Stimulated activated CD4-positive, alpha-beta T cell treated with anti-CD3 and anti-CD28 coated beads, Interleukin-1b, Interleukin-23, amount 100 ng/mL, for 48 hours (primary cell): ENCODE data around the gene TBC1D2.
"Not testable (repeated sequence)": the region's sequence is repeated elsewhere in the genome, so short reads cannot be mapped to it uniquely, and the experiment has no call there.

Experiments
- DNase-seq: peaks from one replicate; pipeline ENCODE4 v3.0.0-alpha.2; 2020

The TBC1D2 gene

DNA sequence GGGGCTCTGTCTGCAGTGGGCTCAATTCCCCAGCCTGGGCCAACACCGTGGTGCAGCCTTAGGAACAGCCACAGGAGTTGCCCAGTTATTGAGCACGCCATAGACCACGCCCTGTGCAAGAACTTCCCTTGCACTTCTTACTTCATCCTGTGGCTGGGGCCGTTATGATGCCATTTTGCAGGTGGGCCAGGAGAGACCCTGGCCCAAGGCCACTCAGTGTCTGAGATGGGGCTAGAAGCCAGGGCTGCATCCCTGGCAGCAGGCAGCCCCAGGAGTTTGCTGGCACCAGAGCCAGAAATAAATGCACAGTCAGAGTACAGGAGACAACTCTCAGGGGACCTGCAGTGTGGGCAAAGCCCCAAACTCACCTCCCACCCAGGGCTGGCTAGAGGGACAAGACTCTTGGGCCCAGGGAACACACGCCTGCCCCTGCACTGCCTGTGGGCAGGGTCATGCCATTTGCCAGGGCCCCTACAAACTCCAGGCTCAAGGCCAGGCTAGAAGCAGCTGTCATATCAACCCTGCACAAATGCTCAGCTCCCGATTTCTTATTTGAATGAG, 69.8 kb downstream of the TBC1D2 start:
- no peak for DNase-seq

DNA sequence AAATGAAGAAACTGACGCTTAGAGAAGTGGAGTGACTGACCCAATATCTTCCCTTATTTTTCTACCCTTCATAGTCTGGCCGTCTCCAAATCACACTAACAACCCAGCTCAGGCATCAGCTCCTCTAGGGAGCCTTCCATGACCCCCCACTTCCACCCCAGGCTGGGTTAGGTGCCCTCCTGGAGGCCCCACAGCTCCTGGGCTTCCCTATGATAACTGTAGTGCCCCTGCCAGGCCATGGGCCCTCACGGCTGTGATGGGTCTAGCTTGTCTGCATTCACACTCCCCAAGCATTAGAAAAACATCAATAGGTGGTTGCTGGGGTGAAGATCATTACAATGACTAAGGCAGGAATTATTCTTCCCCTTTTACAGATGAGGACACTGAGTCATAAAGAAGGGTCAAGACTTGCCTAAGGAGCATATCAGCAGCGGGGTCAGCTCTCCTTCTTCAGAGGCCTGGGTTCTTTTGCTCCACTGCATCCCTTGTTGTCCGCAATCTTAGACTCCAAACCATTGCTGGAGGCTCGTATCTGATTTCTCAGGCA, 70.4 kb downstream of the TBC1D2 start:
- DNase-seq, result no peak

DNA sequence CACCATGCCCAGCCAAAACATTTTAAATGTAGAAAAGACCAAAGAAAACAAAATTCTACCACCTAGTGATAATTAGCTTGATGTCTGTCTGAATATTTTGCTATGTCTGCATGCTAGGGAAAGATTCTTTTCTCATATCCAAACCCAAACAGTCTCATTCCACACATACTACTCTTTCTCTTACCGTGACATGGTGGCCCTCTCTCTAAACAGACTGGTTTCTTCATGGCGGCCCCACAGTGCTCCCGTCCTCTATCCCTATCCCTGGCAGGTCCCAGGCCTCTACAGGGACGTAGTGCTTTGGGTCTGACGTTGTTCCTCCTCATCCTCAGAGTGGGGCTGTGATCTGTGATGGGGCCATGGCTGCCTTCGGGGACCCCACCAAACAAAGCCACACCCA, 71.1 kb downstream of the TBC1D2 start:
- DNase-seq, result no peak

DNA sequence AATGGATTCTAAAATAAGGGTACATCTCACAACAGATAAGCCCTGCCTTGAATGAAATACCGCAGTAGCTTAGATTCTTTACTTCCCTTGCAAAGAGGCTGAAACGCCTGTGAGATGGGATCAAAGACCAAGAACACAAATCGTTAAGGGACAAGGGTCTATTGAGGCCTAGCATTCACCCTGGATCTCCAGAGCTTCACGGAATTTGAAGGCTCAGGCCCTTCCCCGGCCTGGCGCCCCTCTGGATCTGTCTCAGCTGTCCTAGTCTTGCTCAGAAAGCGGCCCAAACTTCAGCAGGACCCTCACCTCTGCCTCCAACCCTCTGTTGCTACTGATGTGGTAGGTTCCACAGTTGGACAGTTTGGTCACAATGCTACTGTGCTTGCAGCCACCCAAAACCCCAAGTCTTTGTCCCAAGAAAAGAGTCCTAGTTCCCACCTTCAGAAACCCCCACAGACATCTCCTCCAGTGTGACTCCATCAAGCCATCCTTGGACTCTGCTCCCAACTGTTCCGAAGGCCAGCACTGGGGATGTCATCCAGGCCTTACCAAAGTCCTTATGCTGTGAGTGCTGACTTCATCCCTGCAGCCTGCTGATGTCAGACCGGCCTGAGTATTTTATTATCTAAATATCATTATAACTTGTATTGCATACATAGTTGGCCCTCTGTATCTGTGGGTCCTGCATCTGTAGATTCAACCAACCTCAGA, 72.4 kb downstream of the TBC1D2 start:
- DNase-seq, result no peak

DNA sequence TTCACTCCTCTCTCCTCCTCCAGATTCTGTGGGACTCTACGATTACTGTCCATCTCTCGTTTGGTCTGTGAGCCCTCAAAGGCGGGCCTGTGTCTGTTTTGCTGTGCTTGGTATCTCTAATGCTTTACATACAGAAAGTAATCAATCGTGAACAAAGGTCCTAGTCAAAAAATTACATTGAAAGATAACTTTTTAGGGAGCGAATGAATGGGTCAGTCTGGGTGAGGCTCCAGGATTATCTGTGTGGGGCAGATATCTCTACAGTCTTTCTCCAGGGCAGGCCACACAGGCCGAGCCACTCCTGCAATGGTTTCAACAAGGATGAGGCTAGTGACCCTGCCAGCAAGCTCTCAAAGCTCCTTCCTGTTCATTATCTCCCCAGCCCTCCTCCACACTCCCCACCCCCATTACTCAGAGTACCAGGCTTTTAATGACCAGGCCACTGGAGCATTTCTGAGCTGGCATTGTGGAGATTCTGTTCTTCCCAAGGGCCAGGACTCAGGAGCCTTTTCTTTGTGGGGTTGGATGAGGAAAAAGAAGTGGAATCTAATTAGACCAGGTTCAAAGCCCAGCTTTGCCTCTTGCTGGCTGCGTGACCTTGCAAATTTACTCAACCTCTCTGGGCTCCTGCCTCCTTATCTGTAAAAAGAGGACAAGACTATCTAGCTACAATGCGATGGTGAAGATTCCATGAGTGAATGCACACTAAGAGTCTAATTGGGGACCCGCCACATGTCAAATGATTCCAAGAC, 73.2 kb downstream of the TBC1D2 start:
- DNase-seq, result no peak

DNA sequence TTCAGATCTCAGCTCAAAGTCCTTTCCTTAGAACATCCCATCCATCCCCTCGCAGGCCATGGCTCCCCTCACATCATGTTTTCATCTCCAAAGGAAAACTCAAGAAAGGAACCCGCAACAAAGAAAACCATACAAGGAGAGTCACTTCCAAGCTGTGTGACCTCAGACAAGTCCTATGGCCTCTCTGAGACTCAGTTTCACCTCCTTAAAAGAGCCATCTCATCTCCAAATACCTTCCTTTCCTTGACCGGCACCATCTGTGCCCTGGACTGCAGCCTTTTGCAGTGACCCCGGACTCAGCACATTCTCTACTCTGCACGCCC, 73.7 kb downstream of the TBC1D2 start:
- DNase-seq, result no peak

DNA sequence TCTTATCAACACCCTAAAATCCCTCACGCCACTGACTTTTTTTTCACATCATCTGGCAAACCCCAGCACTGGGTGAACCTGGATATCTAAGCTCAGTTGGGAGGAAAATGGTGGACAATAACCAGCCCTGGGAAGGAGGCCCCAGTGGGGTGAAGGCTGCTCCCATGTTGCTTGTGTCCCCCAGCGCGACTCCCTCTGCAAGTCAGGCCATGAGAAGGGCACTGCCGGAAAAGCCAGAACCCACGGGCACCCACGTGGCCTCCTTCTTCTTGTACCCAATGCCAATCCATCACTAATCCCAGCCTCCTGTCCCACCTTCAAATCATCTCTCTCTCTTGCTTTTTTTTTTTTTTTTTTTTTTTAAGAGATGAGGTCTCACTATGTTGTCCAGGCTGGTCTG, 74.5 kb downstream of the TBC1D2 start:
- no peak for DNase-seq

DNA sequence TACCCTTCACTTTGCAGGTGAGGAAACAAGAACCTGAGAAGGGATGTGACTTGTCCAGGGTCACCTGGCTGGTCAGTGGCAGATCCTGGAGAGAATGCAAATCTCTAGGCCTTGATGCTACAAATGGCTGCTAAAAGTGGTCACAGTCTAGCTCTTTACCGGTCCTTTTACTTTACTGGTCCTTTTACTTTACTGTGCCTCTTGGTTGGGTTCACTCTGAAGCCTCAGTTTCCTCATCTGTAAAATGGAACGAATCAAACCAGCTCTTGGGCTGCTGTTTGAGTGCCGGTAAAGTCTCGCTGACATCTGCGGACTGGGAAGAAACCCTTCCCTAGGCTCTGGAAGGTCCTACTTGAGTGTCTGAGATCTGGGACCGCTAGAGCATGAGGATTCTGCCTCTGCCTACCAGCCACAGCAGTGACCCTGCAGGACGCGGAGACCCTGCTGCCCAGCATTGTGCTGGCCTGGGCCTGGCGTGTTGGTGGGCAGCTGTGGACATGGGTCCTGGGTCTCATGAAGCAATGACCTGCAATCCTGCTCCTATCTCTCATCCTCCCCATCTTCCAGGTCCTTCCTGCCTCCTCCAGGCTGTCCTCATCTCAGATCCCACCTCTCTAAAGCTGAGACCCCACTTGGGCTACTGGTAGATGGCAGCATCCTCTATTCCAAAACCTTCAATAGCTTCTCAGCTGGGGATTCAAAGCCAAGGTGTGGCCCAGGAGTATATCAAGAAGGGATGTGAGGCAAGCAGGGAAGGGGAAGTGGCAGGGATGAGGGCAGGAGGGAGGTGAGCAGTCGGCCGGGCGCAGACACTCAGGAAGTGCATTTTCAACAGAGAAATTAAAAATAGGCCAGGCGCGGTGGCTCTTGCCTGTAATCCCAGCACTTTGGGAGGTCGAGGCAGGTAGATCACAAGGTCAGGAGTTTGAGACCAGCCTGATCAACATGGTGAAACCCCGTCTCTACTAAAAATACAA, 76.3 kb downstream of the TBC1D2 start:
- no peak for DNase-seq

DNA sequence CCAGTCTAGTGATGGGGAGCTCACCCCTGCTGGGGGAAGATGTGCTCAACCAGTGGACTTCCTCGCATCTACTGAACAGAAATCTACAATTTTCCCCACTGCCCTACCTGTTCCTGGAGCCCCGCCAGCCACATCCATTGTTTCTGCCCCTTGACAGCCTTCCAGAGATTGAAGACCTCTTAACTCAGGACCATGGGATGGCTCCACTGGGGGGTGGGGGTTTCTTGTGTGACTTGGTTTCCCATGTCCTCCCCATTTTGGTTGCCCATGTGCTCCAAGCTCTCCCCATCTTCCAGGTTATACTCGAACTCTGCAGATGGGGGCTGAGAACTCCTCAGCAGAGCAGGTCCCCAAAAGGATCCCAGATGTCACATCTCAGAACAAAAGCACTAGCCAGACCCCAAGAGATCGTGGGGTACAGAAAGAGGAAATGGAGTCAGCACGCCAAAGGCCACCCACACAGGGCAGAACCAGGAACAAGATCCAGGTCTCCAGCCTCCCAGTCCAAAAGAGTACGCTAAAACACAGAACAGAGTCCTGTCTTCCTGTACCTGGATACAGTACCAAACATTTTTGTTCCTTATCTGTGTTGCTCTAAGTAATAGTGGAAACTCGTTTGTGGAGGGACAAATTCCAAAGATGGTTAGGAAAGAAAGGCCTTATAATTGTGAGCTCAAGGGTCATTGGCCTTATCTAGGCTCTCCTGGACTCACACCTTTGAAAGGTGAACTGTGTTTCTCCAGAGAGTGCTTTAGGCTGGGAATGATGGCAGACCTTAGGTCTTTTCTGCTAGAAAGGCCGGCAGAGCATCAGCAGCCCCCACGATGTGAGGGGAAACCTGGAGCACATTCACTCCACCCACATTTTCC, 78.8 kb downstream of the TBC1D2 start:
- no peak for DNase-seq

DNA sequence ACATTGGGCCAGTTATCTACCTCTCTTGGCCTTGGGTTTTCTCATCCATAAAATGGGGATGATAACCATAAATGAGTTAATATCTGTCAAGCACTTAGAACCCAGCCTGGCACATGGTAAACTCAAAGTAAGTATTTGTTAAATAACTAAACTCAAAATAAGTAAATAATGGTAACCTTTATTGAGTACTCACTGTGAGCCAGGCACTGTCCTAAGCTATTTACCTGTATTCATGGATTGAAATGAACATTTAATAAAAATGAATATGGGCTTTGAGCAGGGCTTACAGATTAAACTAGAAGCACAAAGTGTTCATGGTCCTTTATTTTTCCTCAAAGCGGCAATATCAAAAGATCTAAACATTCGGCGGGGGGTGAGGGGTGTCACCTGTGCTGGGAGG, 79.7 kb downstream of the TBC1D2 start:
- DNase-seq, result no peak

DNA sequence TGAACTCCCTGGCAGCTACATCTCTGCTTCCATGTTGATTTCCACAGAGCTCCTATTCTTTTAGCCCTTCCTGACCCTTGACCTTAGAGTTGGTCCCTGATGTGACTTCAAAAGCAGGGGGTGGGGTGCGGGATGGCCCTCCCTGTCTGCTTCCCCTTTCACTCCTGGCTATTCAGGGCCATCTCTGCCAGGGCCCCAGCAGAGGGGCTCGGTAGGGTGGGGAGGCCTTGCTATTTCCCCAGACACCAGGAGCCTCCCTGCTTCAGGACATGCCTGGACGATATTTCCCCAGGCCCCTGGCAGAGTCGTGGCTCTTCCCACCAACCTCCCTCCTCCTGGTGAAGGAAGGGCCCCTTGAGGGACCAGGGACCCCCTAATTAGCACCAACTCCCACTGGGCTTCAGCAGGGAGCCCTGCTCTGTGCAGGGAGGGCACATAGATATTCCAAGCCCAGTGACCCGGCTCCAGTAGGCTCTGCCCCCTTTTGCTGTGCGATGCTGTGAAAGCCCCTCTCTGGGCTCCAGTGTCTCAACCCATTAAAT, 80.3 kb downstream of the TBC1D2 start:
- no peak for DNase-seq

DNA sequence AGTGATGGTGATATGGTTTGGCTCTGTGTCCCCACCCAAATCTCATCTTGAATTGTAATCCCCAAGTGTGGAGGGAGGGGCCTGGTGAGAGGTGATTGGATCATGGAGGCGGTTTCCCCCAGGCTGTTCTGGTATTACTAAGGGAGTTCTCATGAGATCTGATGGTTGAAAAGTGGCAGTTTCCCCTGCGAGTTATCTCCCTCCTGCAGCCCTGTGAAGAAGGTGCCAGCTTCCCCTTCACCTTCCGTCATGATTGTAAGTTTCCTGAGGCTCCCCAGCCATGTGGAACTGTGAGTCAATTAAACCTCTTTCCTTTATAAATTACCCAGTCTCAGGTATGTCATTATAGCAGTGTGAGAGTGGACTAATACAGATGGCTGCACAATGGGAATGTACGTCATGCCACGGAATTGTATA, 80.9 kb downstream of the TBC1D2 start:
- DNase-seq, result not testable (repeated sequence)

DNA sequence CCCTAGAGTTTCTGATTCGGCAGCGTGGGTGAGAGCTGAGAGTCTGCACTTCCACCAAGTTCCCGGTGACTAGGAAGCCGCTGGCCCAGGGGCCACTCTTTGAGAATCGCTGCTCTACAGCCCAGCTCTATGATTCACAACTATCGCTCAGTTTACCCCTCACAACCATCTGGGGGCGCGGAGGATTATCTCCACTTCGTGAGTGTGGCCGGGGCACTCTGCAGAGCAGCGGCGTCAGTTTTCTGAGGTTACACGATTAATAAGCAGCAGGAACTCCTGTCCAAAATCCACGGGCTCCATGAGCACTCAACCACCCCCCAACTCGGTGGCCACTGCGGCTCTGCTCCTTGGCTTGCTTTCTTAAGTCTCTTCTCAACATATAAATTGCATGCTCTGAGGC, 82.3 kb downstream of the TBC1D2 start:
- DNase-seq, result no peak

DNA sequence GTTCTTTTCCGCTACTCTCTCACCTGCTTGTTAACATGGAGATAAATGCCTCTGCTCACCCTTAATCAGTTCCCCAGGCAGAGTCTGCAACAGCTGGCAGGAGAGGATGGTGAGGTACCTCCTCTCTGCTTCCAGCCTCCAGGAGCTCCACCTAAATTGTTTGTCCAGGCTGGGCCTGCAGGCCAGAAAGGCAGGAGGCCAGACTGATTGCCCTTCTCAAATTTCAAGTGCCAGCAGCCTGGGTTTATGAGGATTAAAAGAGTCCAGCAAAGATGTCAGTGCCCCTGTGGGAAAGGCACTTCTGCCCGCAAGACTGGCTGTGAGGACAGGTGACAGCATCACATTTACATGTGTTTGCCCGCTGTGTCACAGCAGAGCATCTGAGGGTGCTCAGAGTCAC, 82.8 kb downstream of the TBC1D2 start:
- DNase-seq, result no peak

DNA sequence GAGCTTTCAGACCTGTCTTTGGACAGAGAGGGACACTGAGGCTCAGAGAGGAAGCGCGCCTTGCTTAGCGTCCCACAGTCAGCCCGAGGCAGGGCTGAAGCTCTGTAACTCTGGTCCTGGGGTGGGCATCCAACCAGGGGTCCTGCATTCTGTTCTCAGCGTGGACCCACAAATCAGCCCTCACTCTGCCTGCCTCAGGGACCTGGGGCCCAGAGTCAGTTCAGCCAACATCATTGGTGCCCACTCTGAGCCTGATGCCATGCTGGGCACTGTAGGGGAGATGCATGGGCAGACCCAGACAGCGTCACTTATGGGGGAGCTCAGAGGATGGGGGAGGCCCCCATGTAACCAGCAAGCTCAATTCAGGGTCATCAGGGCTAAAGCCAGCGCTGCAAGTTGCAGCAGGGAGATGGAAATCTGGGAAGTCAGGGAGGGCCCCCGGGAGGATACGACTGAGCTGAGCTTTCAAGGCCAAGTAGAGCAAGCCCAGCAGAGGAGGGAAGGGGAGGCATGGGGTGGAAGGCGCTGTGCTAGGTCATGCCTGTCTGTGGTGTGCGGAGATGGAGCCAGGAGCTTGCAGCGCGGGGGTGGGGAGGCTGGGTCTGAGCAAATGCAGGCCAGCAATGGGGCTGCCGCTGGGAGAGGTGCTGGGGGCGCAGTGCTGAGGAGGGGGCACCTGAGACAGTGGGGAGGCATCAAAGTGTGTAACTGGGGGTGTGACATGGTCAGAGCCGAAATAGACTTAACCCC, 84.1 kb downstream of the TBC1D2 start:
- no peak for DNase-seq

DNA sequence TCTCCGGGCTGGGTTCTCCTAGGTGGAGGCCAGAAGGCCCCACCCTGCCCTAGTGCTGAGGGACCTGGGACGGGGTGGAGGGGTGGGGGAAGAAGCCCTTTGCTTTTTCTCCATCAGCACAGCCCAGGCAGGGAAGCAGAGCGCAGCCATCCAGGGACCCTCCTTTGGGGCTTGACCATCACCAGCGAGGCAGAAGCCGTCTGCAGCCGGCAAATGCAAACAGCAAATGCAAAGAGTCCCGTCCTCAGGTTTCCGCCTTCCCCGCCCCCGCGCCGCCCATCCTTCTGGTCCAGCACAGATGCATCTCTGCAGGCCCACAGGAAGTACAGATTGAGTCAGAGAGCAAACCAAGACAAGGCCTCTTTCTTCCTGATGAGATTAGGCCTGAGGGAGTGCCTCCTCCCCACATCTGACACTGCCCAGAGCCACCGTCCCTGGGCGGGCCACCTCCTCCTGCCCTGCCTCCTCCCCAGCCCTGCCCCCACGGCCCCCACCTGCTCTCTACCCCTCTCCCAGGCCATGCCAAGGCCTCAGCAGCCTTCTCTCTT, 86.4 kb downstream of the TBC1D2 start:
- peak; percentile 7 for DNase-seq

DNA sequence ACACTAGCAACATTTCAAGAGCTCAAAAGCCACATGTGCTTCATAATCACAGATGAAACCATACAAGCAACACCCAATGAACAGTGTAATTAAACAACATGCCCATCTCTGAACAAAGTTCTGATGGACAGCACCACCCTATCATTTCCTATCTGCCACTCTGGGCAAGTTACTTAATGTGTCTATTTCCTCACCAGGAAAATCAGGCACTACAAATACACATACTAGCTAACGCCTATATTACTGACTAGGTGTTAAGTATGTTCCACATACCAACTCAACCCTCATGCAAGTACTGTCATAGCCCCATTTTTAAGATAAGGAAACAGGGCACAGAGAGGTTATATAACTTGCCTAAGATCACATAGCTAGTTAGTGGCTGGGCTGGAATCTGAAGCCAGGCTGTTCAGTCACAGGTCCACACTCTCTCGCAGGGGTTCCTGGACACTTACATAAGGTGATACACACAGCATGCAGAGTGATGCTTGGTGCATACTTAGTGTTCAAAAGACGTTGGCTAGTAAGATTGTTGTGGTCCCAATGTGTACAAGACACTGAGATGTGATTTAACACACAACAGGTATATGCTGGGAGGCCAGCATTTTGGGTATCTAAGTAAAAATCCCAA, 87.2 kb downstream of the TBC1D2 start:
- DNase-seq, result no peak

DNA sequence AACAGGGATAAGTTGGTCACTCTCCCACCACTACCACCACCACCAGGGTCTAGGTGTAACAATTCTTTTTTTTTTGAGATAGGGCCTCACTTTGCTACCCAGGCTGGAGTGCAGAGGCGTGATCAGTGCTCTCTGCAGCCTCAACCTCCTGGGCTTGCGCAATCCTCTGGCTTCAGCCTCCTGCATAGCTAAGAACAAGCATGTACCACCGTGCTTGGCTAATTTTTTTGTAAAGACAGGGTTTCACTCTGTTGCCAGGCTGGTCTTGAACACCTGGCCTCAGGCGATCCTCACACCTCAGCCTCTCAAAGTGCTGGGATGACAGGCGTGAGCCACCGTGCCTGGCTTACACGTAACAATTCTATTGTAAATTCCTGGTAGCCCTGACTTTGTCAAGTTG, 90.5 kb downstream of the TBC1D2 start:
- no peak for DNase-seq

DNA sequence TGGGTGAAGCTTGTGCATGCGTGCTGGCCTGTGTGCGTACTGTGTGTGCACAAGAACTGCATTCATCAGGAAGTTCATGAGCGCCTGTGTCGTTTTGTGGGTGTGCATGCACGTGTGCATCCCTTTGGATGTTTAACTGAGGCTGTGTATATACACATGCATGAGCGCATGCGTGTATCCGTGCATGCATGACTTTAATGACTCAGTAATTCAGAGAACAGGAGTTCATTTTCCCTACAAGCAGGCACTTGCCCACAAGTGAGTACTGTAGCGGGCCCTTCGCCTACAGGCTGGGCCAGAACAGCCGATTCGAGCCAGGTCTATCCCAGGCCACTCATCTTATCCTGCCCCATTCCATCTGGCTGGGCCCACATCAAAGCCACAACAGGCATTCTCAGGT, 92.8 kb downstream of the TBC1D2 start:
- DNase-seq, result no peak

DNA sequence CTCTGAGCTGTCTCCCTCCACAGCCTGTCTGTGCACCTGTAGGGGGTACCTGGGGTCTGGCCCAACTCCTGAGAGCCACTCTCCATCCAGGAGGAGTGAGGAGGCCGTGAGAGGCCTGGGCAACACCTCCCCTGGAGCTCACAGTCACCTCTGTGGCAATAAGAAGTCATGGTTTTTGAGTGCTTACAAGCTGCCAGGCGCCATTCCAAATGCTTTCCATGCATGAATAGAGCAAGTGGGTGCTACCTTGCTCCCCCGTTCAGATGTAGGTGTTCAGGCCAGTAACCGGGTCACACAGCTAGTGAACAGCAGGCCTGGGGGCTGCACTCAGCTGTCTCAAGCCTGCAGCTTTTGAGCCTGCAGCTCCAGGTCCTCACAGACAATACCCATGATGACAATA, 93.6 kb downstream of the TBC1D2 start:
- no peak for DNase-seq
